BLaER1 treated with 17β-estradiol and CSF1 and Interleukin-3, amounts not matched to agents 10 nM and 100 nM (cell line): ENCODE data around the gene MNS1.

Experiments
- H3K27ac ChIP-seq, 11 experiments: shearing (Covaris generic); formaldehyde crosslinking; 2 replicates each; pipeline ENCODE4 v1.8.1; 2022
- H3K27me3 ChIP-seq, 11 experiments: shearing (Covaris generic); formaldehyde crosslinking; 2 replicates each; pipeline ENCODE4 v1.8.1; 2022
- H3K36me3 ChIP-seq, 11 experiments: shearing (Covaris generic); formaldehyde crosslinking; 2 replicates each; pipeline ENCODE4 v1.8.1; 2022
- H3K4me1 ChIP-seq, 10 experiments: shearing (Covaris generic); formaldehyde crosslinking; 2 replicates each; pipeline ENCODE4 v1.8.1; 2022
- H3K4me2 ChIP-seq, 11 experiments: shearing (Covaris generic); formaldehyde crosslinking; 2 replicates each; pipeline ENCODE4 v1.8.1; 2022
- H3K4me3 ChIP-seq, 10 experiments: shearing (Covaris generic); formaldehyde crosslinking; 2 replicates each; pipeline ENCODE4 v1.8.1; 2022
- H3K9ac ChIP-seq, 11 experiments: shearing (Covaris generic); formaldehyde crosslinking; 2 replicates each; pipeline ENCODE4 v1.8.1; 2022
- H3K9me3 ChIP-seq, 11 experiments: shearing (Covaris generic); formaldehyde crosslinking; replicated peaks in 1 of 11; 2 replicates each; pipeline ENCODE4 v1.8.1; 2022
- H4K20me1 ChIP-seq, 11 experiments: shearing (Covaris generic); formaldehyde crosslinking; 2 replicates each; pipeline ENCODE4 v1.8.1; 2022
- Cebpa-rat ChIP-seq, 11 experiments: shearing (Covaris generic); IDR thresholded peaks; 2 replicates each; pipeline ENCODE4 v1.8.1; 2022

Gene MNS1

GRCh38 chr15:56385908-56386307 is 79.0 kb downstream of the MNS1 start:
- Histone ChIP-seq H3K27me3 (no peaks in the 10 kb centered on the region), H3K9me3 (peaks cover 0 to 21% (median 13%) of the 10 kb centered on the region in 11 experiments; a peak in 8 of 22 replicates), H3K36me3 (no peaks in the 10 kb centered on the region), H3K9ac (no peak overlapping the region), H3K4me1 (no peaks in the 10 kb centered on the region), H3K4me3 (no peak overlapping the region), H4K20me1 (no peaks in the 10 kb centered on the region), H3K4me2 (no peak overlapping the region), H3K27ac (no peak overlapping the region)
- no peak for TF ChIP-seq Cebpa-rat (IDR thresholded peaks at IDR 0.05)

DNA sequence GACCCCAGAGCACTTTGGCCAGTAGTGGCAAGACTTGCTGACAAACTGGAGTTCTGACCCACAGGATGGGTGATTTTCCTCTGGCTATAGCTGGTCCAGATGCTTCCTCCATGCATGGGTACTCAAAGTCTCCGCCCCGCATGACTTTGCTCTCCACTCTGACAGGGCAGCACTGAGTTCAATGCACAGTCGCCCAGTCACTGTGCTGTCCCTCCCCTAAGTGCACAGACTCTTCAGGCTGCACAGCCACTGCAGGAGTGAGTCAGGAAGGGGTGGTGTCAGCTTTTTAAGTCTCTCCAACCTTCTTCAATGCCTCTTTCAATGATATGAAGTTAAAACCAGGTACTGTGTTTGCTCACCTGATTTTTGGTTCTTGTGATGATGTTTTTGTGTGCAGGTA is 81.9 kb downstream of the MNS1 start:
- Histone ChIP-seq H3K4me3 (no peak overlapping the region), H3K27ac (no peak overlapping the region), H3K4me1 (no peaks in the 10 kb centered on the region), H4K20me1 (no peaks in the 10 kb centered on the region), H3K4me2 (no peak overlapping the region), H3K9me3 (peaks cover 8 to 42% (median 32%) of the 10 kb centered on the region in 11 experiments; a peak in 20 of 22 replicates), H3K36me3 (no peaks in the 10 kb centered on the region), H3K27me3 (no peaks in the 10 kb centered on the region), H3K9ac (no peak overlapping the region)
- TF ChIP-seq Cebpa-rat (IDR thresholded peaks at IDR 0.05), result no peak
